ENCODE results near the gene AADAC.

DNA sequence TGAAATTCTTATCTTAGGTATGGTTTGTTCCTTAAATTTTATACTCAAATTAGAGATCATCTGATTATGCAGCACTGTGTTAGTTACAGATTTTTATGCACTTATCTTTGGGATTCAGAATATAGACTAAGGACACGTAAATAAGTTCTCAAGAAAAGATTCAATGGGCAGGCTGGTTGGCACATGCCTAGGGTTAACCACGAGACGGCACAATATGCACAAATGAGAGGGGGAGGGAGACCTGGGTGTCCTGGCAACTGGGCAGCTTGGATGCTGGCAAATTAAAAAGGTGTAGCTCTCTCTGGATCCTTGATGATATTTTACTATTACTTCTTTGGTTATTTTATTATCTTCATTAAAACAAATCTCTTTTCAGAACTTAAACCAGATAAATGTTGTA is 672 bp downstream of the AADAC start:
- TF ChIP-seq, protein P1, sequence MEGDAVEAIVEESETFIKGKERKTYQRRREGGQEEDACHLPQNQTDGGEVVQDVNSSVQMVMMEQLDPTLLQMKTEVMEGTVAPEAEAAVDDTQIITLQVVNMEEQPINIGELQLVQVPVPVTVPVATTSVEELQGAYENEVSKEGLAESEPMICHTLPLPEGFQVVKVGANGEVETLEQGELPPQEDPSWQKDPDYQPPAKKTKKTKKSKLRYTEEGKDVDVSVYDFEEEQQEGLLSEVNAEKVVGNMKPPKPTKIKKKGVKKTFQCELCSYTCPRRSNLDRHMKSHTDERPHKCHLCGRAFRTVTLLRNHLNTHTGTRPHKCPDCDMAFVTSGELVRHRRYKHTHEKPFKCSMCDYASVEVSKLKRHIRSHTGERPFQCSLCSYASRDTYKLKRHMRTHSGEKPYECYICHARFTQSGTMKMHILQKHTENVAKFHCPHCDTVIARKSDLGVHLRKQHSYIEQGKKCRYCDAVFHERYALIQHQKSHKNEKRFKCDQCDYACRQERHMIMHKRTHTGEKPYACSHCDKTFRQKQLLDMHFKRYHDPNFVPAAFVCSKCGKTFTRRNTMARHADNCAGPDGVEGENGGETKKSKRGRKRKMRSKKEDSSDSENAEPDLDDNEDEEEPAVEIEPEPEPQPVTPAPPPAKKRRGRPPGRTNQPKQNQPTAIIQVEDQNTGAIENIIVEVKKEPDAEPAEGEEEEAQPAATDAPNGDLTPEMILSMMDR (IDR thresholded peaks at IDR 0.05; ENCODE audit: poor library complexity), result no peak
- TF ChIP-seq EZH2phosphoT487 (IDR thresholded peaks at IDR 0.05; ENCODE audit: low read depth, severe bottlenecking, unreplicated experiment) (no peak), EZH2 (IDR thresholded peaks at IDR 0.05; ENCODE audit: borderline replicate concordance) (no peak)
